ENCODE data around the gene SLC45A2. TPM values are rescaled to one million over a fixed set of nuclear protein-coding genes. Genes with fewer than 3 reads are reported as not detected.

SLC45A2 gene
- total RNA-seq, 1 experiment from 2014 or later, result not detected

DNA sequence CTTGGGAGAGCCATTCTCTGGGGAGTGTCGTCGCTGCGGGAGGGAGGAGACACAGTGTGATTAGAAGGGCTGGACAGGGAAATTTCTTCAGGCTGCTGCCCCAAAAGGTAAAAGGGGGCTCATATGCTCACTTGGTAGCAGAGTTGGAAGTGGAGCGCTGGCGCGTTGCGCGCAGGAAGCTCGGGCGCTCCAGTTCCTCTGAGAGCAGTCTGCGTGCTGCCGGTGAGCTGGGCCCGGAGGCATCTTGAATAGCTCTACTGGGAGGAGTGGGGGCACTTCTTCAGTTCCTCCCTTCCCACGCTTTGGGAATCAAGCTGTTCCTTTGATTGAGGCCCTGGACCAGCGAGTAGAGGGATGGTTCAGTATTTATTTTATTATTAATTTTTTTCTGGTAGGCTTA, 45.6 kb downstream of the SLC45A2 start:
- no peaks in the 10 kb centered on the region for H3K9me3 ChIP-seq (ENCODE audit: control insufficient read depth, low read depth, low read length)
- no peak overlapping the region for H2BK20ac ChIP-seq (ENCODE audit: low read depth, low read length, poor library complexity, severe bottlenecking)
- no peak overlapping the region for H3K23ac ChIP-seq (ENCODE audit: insufficient read length, low read depth, low read length)
- Mint-ChIP-seq H3K9me3 (no peaks in the 10 kb centered on the region), H3K4me1 (peaks cover 18 to 25% of the 10 kb centered on the region in 2 experiments), H3K27me3 (ENCODE audit: low read depth) (peaks cover 38% of the 10 kb centered on the region), H3K4me3 (peak overlapping the region in 1 of 2 experiments; percentile 49; a peak in 1 of 5 replicates), H3K36me3 (ENCODE audit: insufficient read depth in 1 of 3, low read depth in 3 of 3) (no peaks in the 10 kb centered on the region), H3K27ac (no peak overlapping the region)
- no peak overlapping the region for H4K5ac ChIP-seq (ENCODE audit: insufficient read length, low read depth, low read length)
- H3K27ac ChIP-seq (ENCODE audit: insufficient read length, low read depth, low read length), result no peak overlapping the region
- TF ChIP-seq, protein P1, sequence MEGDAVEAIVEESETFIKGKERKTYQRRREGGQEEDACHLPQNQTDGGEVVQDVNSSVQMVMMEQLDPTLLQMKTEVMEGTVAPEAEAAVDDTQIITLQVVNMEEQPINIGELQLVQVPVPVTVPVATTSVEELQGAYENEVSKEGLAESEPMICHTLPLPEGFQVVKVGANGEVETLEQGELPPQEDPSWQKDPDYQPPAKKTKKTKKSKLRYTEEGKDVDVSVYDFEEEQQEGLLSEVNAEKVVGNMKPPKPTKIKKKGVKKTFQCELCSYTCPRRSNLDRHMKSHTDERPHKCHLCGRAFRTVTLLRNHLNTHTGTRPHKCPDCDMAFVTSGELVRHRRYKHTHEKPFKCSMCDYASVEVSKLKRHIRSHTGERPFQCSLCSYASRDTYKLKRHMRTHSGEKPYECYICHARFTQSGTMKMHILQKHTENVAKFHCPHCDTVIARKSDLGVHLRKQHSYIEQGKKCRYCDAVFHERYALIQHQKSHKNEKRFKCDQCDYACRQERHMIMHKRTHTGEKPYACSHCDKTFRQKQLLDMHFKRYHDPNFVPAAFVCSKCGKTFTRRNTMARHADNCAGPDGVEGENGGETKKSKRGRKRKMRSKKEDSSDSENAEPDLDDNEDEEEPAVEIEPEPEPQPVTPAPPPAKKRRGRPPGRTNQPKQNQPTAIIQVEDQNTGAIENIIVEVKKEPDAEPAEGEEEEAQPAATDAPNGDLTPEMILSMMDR (conservative IDR thresholded peaks at IDR 0.05), result no peak
- no peak overlapping the region for H3K14ac ChIP-seq (ENCODE audit: insufficient read depth, low read length)
- H4K8ac ChIP-seq (replicated peaks; ENCODE audit: insufficient read length, low read depth, low read length), result no peak overlapping the region
- no peaks in the 10 kb centered on the region for H4K20me1 ChIP-seq (ENCODE audit: control insufficient read depth, insufficient read depth, insufficient read length)
- WGBS (ENCODE audit: extremely low coverage, insufficient read length, low lambda C conversion rate), result no CpG with 5 or more reads among the region's 15 CpGs
- no peak overlapping the region for H2BK12ac ChIP-seq (ENCODE audit: insufficient read length, low read depth, low read length)
- no peak overlapping the region for H4K91ac ChIP-seq (ENCODE audit: insufficient read length, low read depth, low read length)
- no peaks in the 10 kb centered on the region for H3K4me1 ChIP-seq (ENCODE audit: insufficient read depth, low read length)
- H3K27me3 ChIP-seq (ENCODE audit: insufficient read depth, low read length), result peaks cover 11% of the 10 kb centered on the region; the same call in 1 of the 2 replicates
- no peaks in the 10 kb centered on the region for H3K79me2 ChIP-seq (ENCODE audit: insufficient read depth, low read length)
- H2AFZ ChIP-seq (ENCODE audit: low read length), result no peak overlapping the region
- peaks cover 10% of the 10 kb centered on the region for H3K23me2 ChIP-seq (ENCODE audit: insufficient read length, low read depth, low read length, poor library complexity, severe bottlenecking)
- no peak overlapping the region for H3K9ac ChIP-seq (ENCODE audit: extremely low read depth, insufficient read length, low read length)
- H3K18ac ChIP-seq (ENCODE audit: insufficient read length, low read depth, low read length), result no peak overlapping the region
- H2BK5ac ChIP-seq (ENCODE audit: insufficient read length, low read length), result no peak overlapping the region
- H3K4ac ChIP-seq (ENCODE audit: low read depth, low read length), result no peak overlapping the region
- H3K4me2 ChIP-seq (ENCODE audit: insufficient read depth, insufficient read length, low read length), result no peak overlapping the region
- H3K56ac ChIP-seq (ENCODE audit: insufficient read length, low read depth, low read length), result no peak overlapping the region
- H2BK15ac ChIP-seq (ENCODE audit: low read depth, low read length), result no peak overlapping the region
- H2BK120ac ChIP-seq (ENCODE audit: low read depth, low read length, poor library complexity, severe bottlenecking), result no peak overlapping the region
- DNase-seq, result no peak
- no peak overlapping the region for H2AK5ac ChIP-seq (ENCODE audit: insufficient read length, low read length)
- H3T11ph ChIP-seq (ENCODE audit: low read length), result no peak overlapping the region
- H3K79me1 ChIP-seq (ENCODE audit: insufficient read depth, low read depth, low read length, poor library complexity, severe bottlenecking), result no peaks in the 10 kb centered on the region
